ENCODE data around the gene RAPGEF6. TPM values are rescaled to one million over a fixed set of nuclear protein-coding genes. Genes with fewer than 3 reads are reported as not detected.
A peak's percentile ranks its signal among the peaks of the same experiment; 100 is the strongest.
"Not testable (repeated sequence)": the region's sequence is repeated elsewhere in the genome, so short reads cannot be mapped to it uniquely, and the experiment has no call there.

Gene RAPGEF6
- total and polyA plus RNA-seq, 12 donors, result 1.5 to 16.3 (median 10.9) TPM

- DNase-seq (no peak), ATAC-seq (no peak)
- peaks cover 0 to 79% (median 12%) of the 10 kb centered on the region in 9 donors for H3K4me1 ChIP-seq
- H3K27me3 ChIP-seq, result no peaks in the 10 kb centered on the region
- no peaks in the 10 kb centered on the region for H3K9me3 ChIP-seq
- H3K4me3 ChIP-seq, result no peak overlapping the region
- TF ChIP-seq CTCF (IDR thresholded peaks at IDR 0.05), result no peak
- H3K27ac ChIP-seq, result peak overlapping the region in 2 of 10 donors; percentile 72 to 92
- peaks cover 0 to 9% (median 0%) of the 10 kb centered on the region in 9 donors for H3K36me3 ChIP-seq
- 88 to 90% methylated on average over 4 of the region's 4 CpGs for WGBS, 2 donors
- intact Hi-C loops (cut with DNase I), result loop anchor here in 4 of 10 donors (5.0 to 10.0 kb wide), 3 partner anchors 116 to 791 kb away; partner anchors contain the start of genes CDC42SE2 (in 2 of the 4) and HINT1 (in 1 of the 4)
Observed at GRCh38 chr5:131381021-131381420, 254.0 kb downstream of the RAPGEF6 start.

- H3K27me3 ChIP-seq, DNase-seq, H3K4me3 ChIP-seq, H3K9me3 ChIP-seq, H3K36me3 ChIP-seq, ATAC-seq: not testable (repeated sequence)
- peak overlapping the region in 8 of 10 donors; percentile 4 to 92 (median 62) for H3K27ac ChIP-seq
- 93% methylated on average over 2 of the region's 2 CpGs for WGBS, 2 donors
- intact Hi-C loops (cut with DNase I), result loop anchor here in 4 of 10 donors (5.0 to 10.0 kb wide), 3 partner anchors 115 to 792 kb away; partner anchors contain the start of genes CDC42SE2 (in 2 of the 4) and HINT1 (in 1 of the 4)
- peaks cover 0 to 77% (median 13%) of the 10 kb centered on the region in 9 donors for H3K4me1 ChIP-seq
Observed at GRCh38 chr5:131380238-131380637, 254.8 kb downstream of the RAPGEF6 start.

- Histone ChIP-seq H3K27me3 (no peaks in the 10 kb centered on the region), H3K36me3 (no peaks in the 10 kb centered on the region), H3K4me1 (peaks cover 0 to 82% (median 15%) of the 10 kb centered on the region in 9 donors), H3K27ac (peak overlapping the region in 9 of 10 donors; percentile 29 to 92 (median 57)), H3K4me3 (peak overlapping the region in 1 of 10 donors; percentile 12), H3K9me3 (no peaks in the 10 kb centered on the region)
- TF ChIP-seq CTCF (IDR thresholded peaks at IDR 0.05), result no peak
- intact Hi-C loops (cut with DNase I), result loop anchor here in 5 of 10 donors (5.0 to 10.0 kb wide), 4 partner anchors 105 to 793 kb away; partner anchors contain the start of genes CDC42SE2 (in 4 of the 5) and HINT1 (in 2 of the 5)
- peak in 1 of 2 donors; percentile 41 for DNase-seq
- ATAC-seq, result peak in 7 of 8 donors; percentile 60 to 85 (median 76)
- WGBS, 2 donors, result 47 to 60% methylated on average over 7 of the region's 7 CpGs
Observed at GRCh38 chr5:131379723-131380122, 255.3 kb downstream of the RAPGEF6 start.

GRCh38 chr5:131378721-131379541 is 256.1 kb downstream of the RAPGEF6 start:
- H3K9me3 ChIP-seq, result no peaks in the 10 kb centered on the region
- TF ChIP-seq CTCF (IDR thresholded peaks at IDR 0.05), result no peak
- intact Hi-C loops (cut with DNase I), result loop anchor here in 4 of 10 donors (10.0 kb wide), 3 partner anchors 104 to 214 kb away; partner anchors contain the start of genes CDC42SE2 (in 2 of the 4) and HINT1 (in 1 of the 4)
- H3K4me3 ChIP-seq, result no peak overlapping the region
- peaks cover 0 to 77% (median 15%) of the 10 kb centered on the region in 9 donors for H3K4me1 ChIP-seq
- H3K27me3 ChIP-seq, result no peaks in the 10 kb centered on the region
- peak overlapping the region in 9 of 10 donors; percentile 29 to 92 (median 57) for H3K27ac ChIP-seq
- no peak for DNase-seq
- no peak for ATAC-seq
- no peaks in the 10 kb centered on the region for H3K36me3 ChIP-seq

Measured in heart right ventricle (tissue), 16 donors.